Measurements from ENCODE around the gene MRNIP.
"Not testable (repeated sequence)": the region's sequence is repeated elsewhere in the genome, so short reads cannot be mapped to it uniquely, and the experiment has no call there.

MRNIP gene

DNA sequence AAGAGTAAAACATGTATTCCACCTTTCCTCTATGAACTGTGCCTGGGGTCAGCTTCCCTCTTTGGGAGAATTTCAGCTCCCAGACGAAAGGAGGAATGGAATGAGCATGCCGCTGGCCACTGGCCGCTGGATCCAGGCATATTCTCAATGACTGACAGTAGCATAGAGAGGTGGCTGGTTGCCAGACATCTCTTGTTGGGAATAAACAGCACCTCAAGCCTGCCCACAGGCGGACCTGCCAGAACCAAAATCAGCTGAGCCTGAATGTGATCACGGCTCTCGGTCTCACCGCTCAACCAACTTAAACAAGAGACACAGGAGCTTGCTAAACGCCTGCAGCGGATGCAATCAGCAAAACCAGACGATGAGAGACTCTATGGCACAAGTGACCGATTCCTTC is 28.5 kb upstream of the MRNIP start:
- DNase-seq, result no peak

DNA sequence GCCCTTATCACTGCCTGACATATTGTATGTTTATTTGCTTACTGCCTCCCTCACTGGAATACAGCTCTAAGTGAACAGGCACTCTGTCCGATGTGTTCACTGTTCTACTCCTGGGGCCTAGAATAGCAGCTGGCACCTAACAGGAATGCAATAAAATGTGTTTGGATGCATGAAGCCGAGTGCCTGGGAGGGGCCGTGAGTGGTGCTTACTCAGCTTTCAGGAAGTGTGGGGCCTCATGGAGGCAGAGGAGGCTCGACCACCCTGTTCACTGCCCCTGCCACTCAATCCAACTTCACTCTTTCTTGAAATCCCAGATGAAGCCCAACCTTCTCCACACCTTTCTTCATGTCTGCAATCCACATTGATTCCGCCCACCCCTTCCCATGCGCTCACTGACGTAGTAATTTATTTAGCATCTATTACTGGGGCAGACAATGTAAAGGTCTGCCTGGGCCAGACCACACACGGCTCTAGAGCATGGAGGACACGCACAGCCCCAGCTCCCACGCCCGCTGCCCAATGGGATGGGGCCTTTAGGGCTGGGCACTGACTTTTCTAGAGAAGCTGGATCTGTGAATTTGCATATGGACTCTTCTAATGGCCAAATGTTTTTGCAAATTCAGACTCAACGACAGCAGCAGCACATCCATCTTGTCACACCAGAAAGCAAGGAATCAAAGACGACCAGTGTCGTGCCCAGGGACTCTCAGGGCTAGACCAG is 27.7 kb upstream of the MRNIP start:
- DNase-seq, result no peak

DNA sequence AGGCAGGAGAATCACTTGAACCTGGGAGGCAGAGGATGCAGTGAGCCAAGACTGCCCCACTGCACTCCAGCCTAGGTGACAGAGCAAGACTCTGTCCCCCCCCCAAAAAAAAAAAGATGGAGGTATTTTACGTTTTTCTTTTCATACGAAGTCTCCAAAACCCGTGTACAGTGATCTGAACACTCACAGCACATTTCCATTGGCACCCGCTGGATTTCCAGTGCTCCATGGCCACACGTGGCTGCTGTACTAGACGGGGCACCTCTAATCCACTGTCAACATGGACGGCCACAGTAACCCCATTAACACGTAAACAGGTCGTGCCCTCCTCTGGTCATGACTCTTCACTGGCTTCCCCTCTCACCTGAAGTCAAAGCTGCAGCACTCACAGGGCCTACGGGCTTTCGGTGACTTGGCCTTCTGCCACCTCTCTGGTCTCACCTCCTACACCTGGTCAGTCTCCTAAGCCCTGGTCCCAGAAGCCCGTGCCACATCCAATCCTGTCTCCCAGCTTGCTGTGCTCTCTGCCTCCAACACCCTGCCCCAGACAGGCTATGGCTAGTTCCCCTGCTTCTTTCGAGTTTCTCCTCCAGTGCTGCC is 27.0 kb upstream of the MRNIP start:
- DNase-seq, result no peak

DNA sequence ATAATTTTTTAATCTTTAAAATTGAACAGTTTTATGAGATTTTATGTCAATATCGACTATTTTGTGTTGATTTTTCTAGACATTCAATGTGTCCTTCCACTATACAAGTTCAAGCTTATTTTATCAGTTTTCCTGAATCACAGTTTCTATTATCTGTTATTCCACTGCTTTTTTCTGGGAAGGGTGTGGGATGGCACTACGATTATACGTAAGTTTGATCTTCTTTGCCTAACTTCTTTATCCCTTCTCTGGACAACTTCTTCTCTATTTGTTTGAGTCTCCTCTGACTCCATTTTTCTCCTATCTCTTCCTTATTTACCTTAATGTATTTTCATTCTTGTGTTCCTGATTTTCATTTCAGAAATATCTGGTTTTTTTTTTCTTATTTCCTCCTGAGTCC is 24.5 kb upstream of the MRNIP start:
- DNase-seq, result no peak

DNA sequence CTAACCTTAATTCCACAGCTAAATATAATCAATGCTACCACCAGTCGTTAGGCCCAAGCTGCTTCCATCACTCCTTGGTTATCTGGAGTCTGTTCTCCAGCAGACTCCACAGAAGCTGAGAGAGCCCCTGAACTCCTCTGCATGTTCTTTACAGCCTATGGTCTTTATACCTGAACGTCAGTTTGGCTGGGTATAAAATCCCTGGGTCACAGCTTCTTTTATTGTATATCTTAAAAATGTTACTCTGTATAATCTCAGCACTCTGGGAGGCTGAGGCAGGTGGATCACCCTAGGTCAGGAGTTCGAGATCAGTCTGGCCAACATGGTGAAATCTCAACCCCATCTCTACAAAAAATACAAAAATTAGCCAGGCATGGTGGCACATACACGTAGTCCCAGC is 23.7 kb upstream of the MRNIP start:
- no peak for DNase-seq

DNA sequence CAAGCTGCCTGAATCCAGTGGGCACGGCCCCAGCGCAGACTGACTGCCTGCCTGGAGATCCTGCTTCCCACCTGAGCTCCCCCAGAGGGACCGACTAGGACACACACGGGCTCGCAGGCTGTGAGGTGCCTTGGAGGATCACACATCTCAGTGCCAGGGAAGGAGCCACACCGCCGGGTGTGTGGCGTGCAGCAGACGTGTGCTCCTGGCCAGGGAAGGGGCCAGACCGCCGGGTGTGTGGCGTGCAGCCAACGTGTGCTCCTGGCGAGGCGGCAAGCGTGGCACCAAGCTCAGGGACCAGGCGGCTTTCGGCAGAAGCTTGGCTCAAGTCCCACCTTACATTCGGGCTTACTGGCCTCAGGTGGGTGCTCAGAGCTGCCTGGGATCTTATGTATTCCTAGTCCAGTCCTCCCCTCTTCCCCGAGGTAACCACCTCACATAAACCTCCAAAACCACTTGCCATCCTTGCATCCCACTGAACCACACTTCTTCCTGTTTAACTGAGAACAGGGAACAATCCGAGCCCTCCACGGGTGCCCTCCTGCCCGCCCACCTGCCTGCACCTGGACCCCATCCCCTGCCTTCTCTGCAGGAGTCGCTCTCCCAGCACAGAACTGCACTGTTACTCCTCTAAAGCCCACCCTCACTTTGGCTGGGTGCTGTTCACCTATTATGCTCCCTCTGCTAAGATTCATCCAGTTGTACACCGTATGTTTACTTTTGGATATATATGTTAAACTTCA is 22.4 kb upstream of the MRNIP start:
- DNase-seq, result no peak

DNA sequence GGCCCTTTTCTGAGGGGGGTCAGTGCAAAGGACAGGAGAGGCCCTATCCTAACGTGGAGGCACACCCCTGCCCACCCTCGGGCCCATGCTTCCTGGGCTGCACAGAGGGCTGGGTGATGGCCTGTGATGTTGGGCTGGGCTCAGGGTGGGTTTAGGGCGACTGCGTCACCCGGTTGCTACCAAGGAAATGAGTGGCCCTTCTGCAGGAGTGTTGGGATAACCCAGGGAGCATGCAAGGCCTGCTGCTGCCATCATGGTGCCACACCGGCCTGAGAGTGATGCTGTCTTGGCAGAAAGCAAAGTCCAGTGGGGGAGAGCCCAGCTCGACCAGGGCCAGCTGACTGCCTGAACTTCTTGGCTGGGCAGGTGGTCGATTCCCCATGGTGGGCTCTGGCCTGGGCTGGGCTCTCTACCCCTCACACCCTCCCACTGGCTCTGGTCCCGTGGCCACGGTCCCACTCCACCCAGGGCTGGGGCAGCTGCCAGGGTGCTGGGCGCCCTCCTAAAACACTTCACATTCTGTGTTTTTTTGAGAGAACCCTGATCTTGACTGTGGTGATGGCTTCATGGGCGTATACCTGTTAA is 21.5 kb upstream of the MRNIP start:
- no peak for DNase-seq

DNA sequence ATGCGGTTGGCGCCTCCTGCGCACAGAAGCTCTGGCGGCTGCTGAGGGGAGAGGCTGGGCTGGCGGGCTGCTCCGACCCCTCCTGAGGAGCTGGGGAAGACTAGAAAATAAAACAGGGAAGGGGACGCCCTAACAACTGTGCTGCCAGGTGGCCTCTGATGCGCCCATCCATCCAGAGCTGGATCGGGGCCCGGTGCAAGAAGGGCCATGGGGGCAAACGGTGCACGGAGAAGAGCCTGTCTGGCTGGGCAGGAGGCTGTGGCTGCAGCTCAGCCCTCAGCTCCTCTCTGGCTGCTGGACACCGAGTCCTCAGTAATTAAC is 21.0 kb upstream of the MRNIP start:
- no peak for DNase-seq

DNA sequence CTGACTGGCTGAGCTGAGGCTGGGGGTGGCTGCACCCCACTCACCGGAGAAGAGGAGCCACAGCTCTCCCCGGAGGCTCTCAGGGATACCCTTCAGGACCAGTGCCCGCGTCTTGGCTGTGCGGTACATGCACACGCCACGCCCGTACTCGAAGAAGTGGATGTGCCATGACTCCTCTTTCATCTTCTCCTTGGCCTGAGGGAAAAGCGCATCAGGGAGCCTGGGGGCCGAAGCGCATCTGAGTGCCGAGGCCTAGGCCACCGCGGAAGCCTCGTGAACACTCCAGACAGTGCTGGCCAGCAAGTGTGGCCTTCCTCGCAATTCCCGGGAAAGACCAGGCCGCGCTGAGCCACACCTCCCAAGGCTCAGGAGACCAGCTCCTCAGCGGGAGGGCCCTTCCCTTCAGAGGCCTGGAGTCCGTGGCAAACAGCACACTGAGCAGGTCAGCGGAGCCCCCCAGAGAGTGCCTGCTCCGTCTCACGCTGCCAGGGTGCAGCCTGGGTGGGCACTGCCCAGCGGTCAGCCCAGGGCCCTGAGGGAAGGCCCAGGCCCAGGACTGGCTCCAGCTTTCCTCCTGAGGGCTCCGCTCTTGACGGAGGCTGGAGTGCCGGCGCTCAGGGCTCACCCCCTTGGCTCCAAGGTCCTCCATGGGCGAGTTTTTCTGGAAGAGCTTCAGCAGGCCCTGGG is 20.5 kb upstream of the MRNIP start:
- no peak for DNase-seq

DNA sequence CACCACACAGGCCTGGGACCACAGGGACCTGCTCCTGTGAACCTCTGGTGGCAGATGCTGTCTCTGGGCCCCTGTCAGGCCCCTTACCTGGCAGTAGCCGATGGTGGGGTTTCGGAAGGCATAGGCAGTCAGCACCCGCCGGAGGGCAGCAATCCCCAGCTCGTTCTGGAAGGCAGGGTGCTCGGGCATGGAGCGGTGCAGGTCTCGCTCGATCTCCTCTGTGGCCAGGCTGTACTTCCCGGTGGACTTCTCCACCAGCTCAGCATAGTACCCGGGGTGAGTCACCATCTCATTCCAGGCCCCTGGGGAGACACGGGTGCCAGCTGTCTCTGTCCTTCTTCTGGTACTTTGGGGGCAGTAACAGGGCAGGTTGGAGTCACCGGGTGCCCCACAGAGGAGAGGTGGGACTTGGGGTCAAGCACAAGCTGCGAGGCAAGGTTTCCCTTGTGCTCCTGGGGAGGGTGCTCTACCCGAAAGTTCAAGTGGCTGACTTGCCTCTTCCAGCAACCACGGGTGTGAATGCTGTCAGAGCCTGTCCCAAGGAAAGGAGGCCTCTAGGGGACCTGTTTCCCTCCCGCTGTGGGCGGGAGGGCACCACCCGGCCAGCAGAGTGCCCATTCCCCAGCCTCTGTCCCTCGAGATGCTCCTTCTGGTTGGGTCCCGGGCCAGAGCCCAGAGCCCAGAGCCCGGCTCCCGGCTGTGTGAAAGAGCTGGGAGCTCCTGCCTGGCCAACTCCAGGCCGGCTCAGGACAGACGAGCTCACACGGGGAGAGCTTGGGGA is 19.8 kb upstream of the MRNIP start:
- DNase-seq, result no peak

DNA sequence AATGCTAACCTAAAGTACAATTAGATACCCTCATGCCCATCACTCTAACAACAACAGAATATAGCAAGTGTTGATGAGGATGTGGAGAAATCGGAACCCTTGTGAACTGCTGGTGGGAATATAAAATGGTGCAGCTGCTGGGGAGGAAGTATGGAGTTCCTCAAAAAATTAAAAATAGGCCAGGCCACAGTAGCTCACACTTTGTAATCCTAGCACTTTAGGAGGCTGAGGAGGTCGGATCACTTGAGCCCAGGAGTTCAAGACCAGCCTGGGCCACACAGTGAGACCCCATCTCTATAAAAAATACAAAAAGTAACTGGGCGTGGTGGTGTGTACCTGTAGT is 18.0 kb upstream of the MRNIP start:
- no peak for DNase-seq

DNA sequence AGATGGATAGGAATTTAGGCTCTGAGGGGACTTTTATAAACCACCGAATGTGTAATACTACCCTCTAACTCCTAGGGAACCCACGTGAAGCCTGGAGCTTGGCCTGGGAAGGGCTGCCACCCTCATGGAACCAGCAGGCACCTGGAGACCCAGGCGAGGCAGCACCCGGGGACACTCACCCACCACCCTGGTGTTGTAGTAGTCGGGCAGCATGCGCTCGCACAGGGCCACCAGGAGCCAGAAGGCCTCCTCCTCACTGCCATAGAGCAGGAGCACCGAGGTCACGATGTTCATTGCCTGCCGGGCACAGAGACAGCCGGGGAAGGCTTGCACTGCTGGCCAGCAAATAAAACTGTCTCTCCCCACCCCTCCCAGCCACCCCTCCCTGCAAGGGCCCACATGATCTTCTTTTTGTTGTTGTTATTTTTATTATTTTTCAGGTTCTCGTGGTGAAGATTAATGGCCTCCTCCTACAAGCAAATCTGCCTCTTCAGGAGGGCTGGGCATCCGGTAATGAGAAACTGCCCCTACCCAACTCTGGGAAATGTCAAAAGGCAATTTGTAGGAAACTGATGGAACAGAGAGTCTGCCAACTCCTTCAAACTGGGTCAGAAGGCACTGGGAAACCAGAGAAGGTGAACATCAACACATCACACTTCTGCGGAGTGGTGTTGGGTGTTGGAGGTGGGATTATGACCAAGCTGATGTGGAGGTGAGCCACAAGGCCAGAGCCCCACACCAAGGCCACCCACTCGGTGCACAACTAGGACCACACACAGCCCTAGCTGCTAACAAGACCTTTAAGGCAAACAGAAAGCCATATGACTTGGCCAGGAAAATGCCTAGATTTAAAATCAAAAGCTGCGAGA is 17.4 kb upstream of the MRNIP start:
- DNase-seq, result no peak

DNA sequence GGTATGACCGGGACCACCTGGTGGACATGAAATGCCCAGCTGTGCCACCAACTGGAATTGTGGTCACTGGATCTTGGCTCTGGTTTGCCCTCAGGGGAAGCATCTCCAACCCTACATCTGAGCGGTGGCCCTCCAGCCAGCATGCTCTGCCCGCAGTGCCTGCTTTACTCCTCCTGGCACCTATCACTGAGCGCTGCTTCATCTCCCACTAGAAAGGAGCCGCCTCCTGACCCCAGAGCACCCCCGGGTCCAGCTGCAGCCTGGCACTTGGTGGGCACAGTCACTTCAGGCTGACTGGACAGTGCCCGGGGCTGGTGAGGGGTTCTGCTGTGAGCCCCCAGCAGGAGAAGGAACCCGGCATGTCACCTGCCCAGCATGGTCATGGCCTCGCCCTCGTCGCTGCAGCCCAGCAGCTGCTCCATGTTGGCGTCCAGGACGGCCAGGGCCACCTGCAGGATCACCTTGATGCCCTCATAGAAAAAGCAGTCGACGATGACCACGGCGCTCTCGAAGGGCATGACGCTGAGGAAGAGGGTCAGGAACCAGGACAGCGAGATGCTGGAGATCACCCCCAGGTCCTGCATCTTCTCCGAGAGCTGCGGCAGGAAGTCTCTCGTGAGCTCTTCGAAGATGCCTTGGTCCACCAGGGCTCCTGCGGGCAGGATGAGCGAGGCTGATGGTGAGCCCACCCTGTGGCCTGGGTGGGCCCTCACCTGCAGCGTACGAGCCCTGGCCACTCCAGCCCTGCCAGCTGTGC is 16.1 kb upstream of the MRNIP start:
- no peak for DNase-seq

DNA sequence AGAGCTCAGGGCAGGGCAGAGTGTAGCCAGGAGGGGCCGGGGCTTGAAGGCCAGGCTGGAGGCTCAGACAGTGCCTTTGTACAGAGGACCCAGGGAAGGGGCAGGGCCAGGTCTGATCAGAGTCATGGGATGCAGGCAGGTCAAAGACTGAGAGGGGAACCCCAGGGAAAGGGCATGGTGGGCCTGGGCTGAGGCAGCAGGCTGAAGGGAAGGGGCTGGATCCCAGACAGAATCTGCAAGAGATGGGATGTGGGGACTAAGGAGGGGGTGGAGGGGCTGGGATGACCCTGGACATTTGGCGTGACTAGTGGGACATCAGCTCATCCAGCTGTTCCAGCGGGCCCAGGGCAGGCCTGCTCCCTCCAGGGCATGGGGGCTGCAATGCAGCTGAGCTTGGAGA is 15.5 kb upstream of the MRNIP start:
- DNase-seq, result no peak

DNA sequence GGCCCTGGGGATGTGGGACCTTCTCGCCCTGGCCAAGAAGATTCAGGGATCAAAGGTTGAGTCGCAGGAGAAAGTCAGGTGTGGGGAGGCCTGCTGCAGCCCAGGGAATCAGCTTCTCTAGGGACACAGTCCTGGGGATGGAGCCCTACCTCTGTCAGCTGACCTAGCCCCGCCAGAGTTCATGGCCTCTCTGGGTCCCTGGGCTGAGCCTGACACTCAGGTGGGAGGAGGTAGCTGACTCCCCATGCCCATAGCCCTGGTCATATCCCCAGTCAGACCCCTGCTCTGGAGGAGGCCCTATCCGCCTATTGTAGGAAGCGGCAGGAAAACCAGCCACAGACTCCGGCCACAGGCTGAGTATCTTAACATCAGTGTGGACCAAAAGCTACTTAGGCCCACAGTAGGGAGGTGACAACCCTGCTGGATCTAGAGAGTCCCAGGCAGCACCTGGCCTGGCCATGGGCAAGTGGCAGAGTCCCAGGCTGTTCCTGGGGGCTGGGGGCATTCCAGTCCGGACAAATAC is 15.0 kb upstream of the MRNIP start:
- no peak for DNase-seq

DNA sequence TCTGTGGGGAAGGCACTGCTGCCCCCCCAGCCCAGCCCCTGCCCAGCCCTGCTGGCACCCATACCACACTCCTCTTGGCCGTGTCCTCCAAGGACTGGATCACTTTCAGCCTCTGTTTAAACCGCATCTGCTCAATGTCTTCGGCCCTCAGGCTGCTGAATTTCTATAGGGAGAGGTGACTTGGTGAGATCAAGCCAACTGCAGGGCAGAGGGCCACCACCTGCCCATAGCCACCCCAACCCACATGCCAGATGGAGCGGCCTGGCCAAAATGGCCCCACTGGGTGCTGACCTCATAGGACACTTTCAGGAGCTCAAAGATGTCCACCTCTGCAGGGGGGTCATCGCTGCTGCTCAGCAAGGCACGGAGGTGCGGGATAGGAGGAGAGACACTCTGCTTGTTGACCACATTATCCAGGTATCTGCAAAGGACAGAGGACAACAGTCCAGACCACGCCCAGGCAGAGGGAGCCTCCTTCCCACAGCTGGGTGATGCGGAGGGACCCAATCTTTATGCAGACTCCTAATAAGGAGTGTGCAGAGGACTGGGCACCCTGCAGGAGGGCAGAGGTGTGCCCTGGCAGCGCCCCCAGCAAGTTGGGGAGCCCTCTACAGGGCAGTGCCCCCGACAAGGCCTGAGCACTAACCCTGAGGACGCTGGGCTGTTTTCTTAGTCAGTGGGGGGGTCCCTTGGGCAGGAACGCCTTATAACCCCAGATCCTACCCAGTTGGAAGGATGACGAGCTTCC is 14.4 kb upstream of the MRNIP start:
- DNase-seq, result no peak

DNA sequence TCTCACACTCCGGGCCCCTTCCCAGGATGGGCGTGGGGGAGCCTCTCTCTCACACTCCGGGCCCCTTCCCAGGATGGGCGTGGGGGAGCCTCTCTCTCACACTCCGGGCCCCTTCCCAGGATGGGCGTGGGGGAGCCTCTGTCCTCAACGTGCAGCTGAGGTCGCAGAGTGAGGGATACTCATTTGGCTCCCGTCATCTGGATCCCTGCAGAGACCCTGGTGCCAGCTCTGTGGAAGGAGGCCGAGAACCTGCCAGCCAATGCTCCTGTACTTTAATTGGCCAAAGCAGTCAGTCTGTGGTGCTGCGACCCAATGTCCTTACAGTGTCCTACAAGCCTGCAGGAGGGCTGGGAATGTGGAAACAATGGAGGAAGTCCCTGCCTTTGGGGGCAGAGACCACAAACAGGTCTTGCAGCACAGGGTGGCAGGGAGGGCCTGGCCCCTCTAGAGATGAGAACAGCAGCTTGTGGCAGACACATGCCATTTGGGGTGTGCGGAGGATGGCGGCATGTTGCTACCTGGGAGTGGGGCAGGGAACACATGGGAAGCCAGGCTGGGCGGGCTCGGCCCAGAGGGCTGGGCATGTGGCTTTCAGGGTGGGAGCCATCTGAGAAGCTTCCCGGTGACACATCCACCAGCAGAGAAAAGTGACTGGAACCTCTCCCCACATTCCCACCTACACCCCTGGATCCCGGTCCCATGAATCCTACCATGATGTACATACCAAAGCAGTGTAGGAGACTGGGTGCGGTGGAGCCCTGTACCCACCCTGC is 13.6 kb upstream of the MRNIP start:
- no peak for DNase-seq

DNA sequence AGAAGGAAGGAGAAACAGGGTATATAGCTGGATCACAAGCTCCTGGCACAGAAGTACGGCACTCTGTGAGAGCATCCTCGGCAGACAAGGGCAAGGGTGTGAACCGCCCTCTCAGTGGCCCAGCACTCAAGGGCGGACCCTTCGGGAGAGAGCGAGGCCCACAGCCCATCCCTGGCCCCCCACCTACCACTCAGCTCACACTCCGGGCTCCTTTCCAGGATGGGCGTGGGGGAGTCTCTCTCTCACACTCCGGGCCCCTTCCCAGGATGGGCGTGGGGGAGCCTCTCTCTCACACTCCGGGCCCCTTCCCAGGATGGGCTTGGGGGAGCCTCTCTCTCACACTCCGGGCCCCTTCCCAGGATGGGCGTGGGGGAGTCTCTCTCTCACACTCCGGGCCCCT is 12.9 kb upstream of the MRNIP start:
- not testable (repeated sequence) for DNase-seq

DNA sequence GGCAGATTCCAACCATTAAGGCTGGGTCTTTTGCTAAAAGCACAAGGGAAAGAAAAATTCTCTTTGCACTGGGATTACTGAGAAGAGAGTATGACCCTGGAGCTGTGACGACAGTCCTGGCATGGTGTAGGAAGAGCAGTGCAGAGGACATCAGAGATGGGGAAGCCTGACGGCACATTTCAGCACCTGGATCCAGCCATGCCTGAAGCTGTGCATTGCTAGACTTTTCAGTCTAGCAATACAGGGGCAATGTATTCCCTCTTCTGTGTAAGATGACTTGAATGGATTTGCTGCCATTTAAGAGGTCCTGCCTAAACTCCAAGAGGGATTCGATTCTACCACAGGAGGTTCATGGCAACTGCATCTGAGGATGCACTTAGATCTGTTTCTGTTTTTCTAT is 12.3 kb upstream of the MRNIP start:
- no peak for DNase-seq

Measured in NCI-H1092 treated with DMSO at 0.1 percent for 48 hours (cell line).